H9 (cell line): ENCODE measurements around the gene UBALD1. TPM values are rescaled to one million over a fixed set of nuclear protein-coding genes. Genes with fewer than 3 reads are reported as not detected.

Experiments used
- DNase-seq: peaks from one replicate; pipeline ENCODE4 v3.0.0-alpha.2; 2017
- H2AFZ ChIP-seq: one replicate; pipeline ENCODE4 v1.6.1; 2013; ENCODE audit warnings: mild to moderate bottlenecking, low read length, control low read depth, moderate library complexity
- H2AK5ac ChIP-seq: 2 replicates; pipeline ENCODE4 v1.6.1; 2013; ENCODE audit warnings: low read length, control low read depth, mixed read lengths; ENCODE audit not compliant: insufficient read length
- H2BK120ac ChIP-seq: one replicate; pipeline ENCODE4 v1.6.1; 2013; ENCODE audit warnings: low read depth, mild to moderate bottlenecking, low read length, control low read depth, inconsistent platforms; ENCODE audit not compliant: poor library complexity, severe bottlenecking
- H2BK12ac ChIP-seq: 2 replicates; pipeline ENCODE4 v1.6.1; 2013; ENCODE audit warnings: low read length, control low read depth, mixed read lengths, low read depth; ENCODE audit not compliant: insufficient read length
- H2BK15ac ChIP-seq: 2 replicates; pipeline ENCODE4 v1.6.1; 2013; ENCODE audit warnings: low read depth, low read length, control low read depth
- H2BK20ac ChIP-seq: one replicate; pipeline ENCODE4 v1.6.1; 2013; ENCODE audit warnings: low read depth, mild to moderate bottlenecking, low read length, control low read depth, inconsistent platforms; ENCODE audit not compliant: poor library complexity, severe bottlenecking
- H2BK5ac ChIP-seq: 2 replicates; pipeline ENCODE4 v1.6.1; 2013; ENCODE audit warnings: low read length, control low read depth, mixed read lengths; ENCODE audit not compliant: insufficient read length
- H3K14ac ChIP-seq: 2 replicates; pipeline ENCODE4 v1.6.1; 2013; ENCODE audit warnings: low read length, control low read depth; ENCODE audit not compliant: insufficient read depth
- H3K18ac ChIP-seq: 2 replicates; pipeline ENCODE4 v1.6.1; 2013; ENCODE audit warnings: low read depth, mild to moderate bottlenecking, mixed read lengths, low read length, control low read depth; ENCODE audit not compliant: insufficient read length
- H3K23ac ChIP-seq: 2 replicates; pipeline ENCODE4 v1.6.1; 2013; ENCODE audit warnings: low read length, control low read depth, mixed read lengths, low read depth; ENCODE audit not compliant: insufficient read length
- H3K23me2 ChIP-seq: 2 replicates; pipeline ENCODE4 v1.6.1; 2013; ENCODE audit warnings: low read depth, mild to moderate bottlenecking, mixed read lengths, low read length, control low read depth; ENCODE audit not compliant: insufficient read length, poor library complexity, severe bottlenecking
- H3K27ac ChIP-seq: 2 replicates; pipeline ENCODE4 v1.5.1; 2013; ENCODE audit warnings: low read length, control low read depth, mixed read lengths, low read depth; ENCODE audit not compliant: insufficient read length
- H3K27me3 ChIP-seq: 2 replicates; pipeline ENCODE4 v1.6.1; 2013; ENCODE audit warnings: low read length, control low read depth, inconsistent platforms; ENCODE audit not compliant: insufficient read depth
- H3K4ac ChIP-seq: 2 replicates; pipeline ENCODE4 v1.6.1; 2013; ENCODE audit warnings: low read depth, mild to moderate bottlenecking, control low read depth, inconsistent platforms, low read length, moderate library complexity
- H3K4me1 ChIP-seq: 2 replicates; pipeline ENCODE4 v1.6.1; 2013; ENCODE audit warnings: low read length, control low read depth, inconsistent platforms; ENCODE audit not compliant: insufficient read depth
- H3K4me2 ChIP-seq: 2 replicates; pipeline ENCODE4 v1.6.1; 2013; ENCODE audit warnings: low read length, control low read depth, mixed read lengths; ENCODE audit not compliant: insufficient read length, insufficient read depth
- H3K56ac ChIP-seq: 2 replicates; pipeline ENCODE4 v1.6.1; 2013; ENCODE audit warnings: low read depth, mild to moderate bottlenecking, mixed read lengths, low read length, control low read depth; ENCODE audit not compliant: insufficient read length
- H3K79me1 ChIP-seq: 2 replicates; pipeline ENCODE4 v1.6.1; 2013; ENCODE audit warnings: low read depth, mild to moderate bottlenecking, moderate library complexity, low read length, control low read depth, inconsistent platforms; ENCODE audit not compliant: insufficient read depth, poor library complexity, severe bottlenecking
- H3K79me2 ChIP-seq: 2 replicates; pipeline ENCODE4 v1.6.1; 2013; ENCODE audit warnings: low read length, control low read depth, inconsistent platforms; ENCODE audit not compliant: insufficient read depth
- H3K9ac ChIP-seq: 2 replicates; pipeline ENCODE4 v1.6.1; 2013; ENCODE audit warnings: low read length, control low read depth, mixed read lengths; ENCODE audit not compliant: insufficient read length; ENCODE audit errors: extremely low read depth
- H3K9me3 ChIP-seq: one replicate; pipeline ENCODE4 v1.6.1; 2013; ENCODE audit warnings: low read depth, low read length, inconsistent platforms; ENCODE audit not compliant: control insufficient read depth
- H3T11ph ChIP-seq: one replicate; pipeline ENCODE4 v1.6.1; 2013; ENCODE audit warnings: mild to moderate bottlenecking, low read length, control low read depth, inconsistent platforms
- H4K20me1 ChIP-seq: one replicate; pipeline ENCODE4 v1.6.1; 2013; ENCODE audit not compliant: control insufficient read depth, insufficient read length, insufficient read depth
- H4K5ac ChIP-seq: 2 replicates; pipeline ENCODE4 v1.6.1; 2013; ENCODE audit warnings: low read depth, mild to moderate bottlenecking, mixed read lengths, low read length, control low read depth; ENCODE audit not compliant: insufficient read length
- H4K8ac ChIP-seq: replicated peaks from 2 replicates; pipeline ENCODE4 v1.6.1; 2013; ENCODE audit warnings: low read length, control low read depth, mixed read lengths, low read depth; ENCODE audit not compliant: insufficient read length
- H4K91ac ChIP-seq: 2 replicates; pipeline ENCODE4 v1.6.1; 2013; ENCODE audit warnings: low read depth, mild to moderate bottlenecking, moderate library complexity, mixed read lengths, low read length, control low read depth; ENCODE audit not compliant: insufficient read length
- H3K27ac Mint-ChIP-seq, 3 experiments: 2 replicates in 2 of 3; 3 replicates in 1 of 3; pipeline ENCODE4 v1.8.0; 2020 to 2021; ENCODE audit warnings: mixed read lengths in 3 of 3, mild to moderate bottlenecking in 1 of 3, moderate library complexity in 1 of 3
- H3K27me3 Mint-ChIP-seq: 2 replicates; pipeline ENCODE4 v1.8.0; 2021; ENCODE audit warnings: low read depth, mild to moderate bottlenecking, moderate library complexity, mixed read lengths
- H3K36me3 Mint-ChIP-seq, 3 experiments: 2 replicates in 2 of 3; 3 replicates in 1 of 3; pipeline ENCODE4 v1.8.0; 2020 to 2021; ENCODE audit warnings: low read depth in 3 of 3, mixed read lengths in 3 of 3; ENCODE audit not compliant: insufficient read depth in 1 of 3
- H3K4me1 Mint-ChIP-seq, 2 experiments: 2 replicates each; pipeline ENCODE4 v1.8.0; 2020; ENCODE audit warnings: mixed read lengths in 2 of 2
- H3K4me3 Mint-ChIP-seq, 2 experiments: 2 replicates in 1 of 2; 3 replicates in 1 of 2; pipeline ENCODE4 v1.8.0; 2020 to 2021; ENCODE audit warnings: mild to moderate bottlenecking in 2 of 2, mixed read lengths in 2 of 2, moderate library complexity in 1 of 2
- H3K9me3 Mint-ChIP-seq, 2 experiments: 2 replicates in 1 of 2; 3 replicates in 1 of 2; pipeline ENCODE4 v1.8.0; 2020; ENCODE audit warnings: mild to moderate bottlenecking in 2 of 2, mixed read lengths in 2 of 2, moderate library complexity in 1 of 2
- WGBS: extraction: QIAGEN DNeasy Blood & Tissue Kit; methylation state at CpG from one replicate; pipeline ENCODE4 v1.1.7; 2013; ENCODE audit warnings: missing lambda C conversion rate, low lambda C conversion rate, mixed read lengths; ENCODE audit not compliant: insufficient read length; ENCODE audit errors: extremely low coverage; 5-methylcytosine and 5-hydroxymethylcytosine counted together
- total RNA-seq: library from RNA; stranded (reverse); gene quantifications from 2 replicates; pipeline ENCODE4 v1.2.1, GENCODE V29; 2021
- TF ChIP-seq, protein P1 (sequence below): fragments of 200-600 bp; sonication (generic); conservative IDR thresholded peaks from 3 replicates; pipeline ENCODE4 v1.8.0; 2021; ENCODE audit warnings: antibody characterized with exemption, mild to moderate bottlenecking

The UBALD1 gene
- total RNA-seq, 1 experiment from 2014 or later = 80.9 TPM

DNA sequence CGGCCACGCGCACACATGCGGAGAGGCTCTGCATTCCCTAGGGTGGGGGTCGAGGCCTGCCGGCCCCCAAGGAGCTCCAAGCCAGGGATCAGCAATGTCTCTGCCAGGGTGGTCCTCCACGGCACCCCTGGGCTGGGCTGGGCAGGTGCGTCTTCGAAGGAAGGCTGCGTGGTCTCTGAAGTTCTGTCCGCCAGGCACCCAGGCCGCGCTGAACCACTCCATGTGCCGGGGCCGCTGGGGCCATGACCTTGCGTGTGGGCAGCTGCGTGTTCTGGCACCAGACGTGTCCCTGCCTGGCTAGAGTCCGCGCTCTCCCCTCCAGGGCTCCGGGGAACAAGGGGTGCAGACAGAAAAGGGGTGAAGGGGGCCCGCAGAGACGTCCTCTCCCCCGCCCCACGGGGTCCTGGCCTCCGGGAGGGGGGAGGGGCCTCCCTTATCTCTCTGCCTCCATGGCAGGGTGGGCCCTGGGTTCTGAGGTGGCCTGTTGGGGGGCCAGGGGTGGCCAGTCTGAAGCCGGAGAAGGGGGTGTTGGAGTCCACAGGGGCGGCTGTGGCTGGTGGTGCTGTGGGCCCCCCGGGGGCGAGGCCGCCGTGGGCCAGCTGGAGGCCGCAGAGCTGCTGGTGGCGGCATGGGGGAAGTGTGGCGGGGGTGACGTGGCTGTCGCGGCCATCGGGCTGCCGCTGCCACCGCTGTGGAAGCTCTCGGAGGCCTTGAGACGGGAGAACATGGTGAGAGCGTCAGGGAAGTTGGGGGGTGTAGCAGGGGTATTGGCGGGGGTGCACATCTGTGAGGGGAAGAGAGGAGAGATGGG is 5.3 kb downstream of the UBALD1 start:
- H3K4me2 ChIP-seq = no peak overlapping the region
- H3K4me3 Mint-ChIP-seq = no peak overlapping the region
- H3K27ac ChIP-seq = no peak overlapping the region
- H3K9ac ChIP-seq = no peak overlapping the region
- H4K91ac ChIP-seq = no peak overlapping the region
- no peak overlapping the region for H4K8ac ChIP-seq
- peaks cover 7% of the 10 kb centered on the region for H3K79me1 ChIP-seq
- no peak for DNase-seq
- no peak overlapping the region for H3K56ac ChIP-seq
- H4K5ac ChIP-seq = no peak overlapping the region
- H3K27ac Mint-ChIP-seq = no peak overlapping the region
- no peaks in the 10 kb centered on the region for H3K9me3 ChIP-seq
- H2BK20ac ChIP-seq = no peak overlapping the region
- no peak overlapping the region for H3K4ac ChIP-seq
- H2AK5ac ChIP-seq = no peak overlapping the region
- no CpG with 5 or more reads among the region's 45 CpGs for WGBS
- TF ChIP-seq, protein P1, sequence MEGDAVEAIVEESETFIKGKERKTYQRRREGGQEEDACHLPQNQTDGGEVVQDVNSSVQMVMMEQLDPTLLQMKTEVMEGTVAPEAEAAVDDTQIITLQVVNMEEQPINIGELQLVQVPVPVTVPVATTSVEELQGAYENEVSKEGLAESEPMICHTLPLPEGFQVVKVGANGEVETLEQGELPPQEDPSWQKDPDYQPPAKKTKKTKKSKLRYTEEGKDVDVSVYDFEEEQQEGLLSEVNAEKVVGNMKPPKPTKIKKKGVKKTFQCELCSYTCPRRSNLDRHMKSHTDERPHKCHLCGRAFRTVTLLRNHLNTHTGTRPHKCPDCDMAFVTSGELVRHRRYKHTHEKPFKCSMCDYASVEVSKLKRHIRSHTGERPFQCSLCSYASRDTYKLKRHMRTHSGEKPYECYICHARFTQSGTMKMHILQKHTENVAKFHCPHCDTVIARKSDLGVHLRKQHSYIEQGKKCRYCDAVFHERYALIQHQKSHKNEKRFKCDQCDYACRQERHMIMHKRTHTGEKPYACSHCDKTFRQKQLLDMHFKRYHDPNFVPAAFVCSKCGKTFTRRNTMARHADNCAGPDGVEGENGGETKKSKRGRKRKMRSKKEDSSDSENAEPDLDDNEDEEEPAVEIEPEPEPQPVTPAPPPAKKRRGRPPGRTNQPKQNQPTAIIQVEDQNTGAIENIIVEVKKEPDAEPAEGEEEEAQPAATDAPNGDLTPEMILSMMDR = no peak
- no peak overlapping the region for H3T11ph ChIP-seq
- H3K36me3 Mint-ChIP-seq = peaks cover 0 to 25% (median 6%) of the 10 kb centered on the region in 3 experiments; a peak in 4 of 7 replicates
- no peak overlapping the region for H3K23ac ChIP-seq
- H3K9me3 Mint-ChIP-seq = no peaks in the 10 kb centered on the region
- H3K14ac ChIP-seq = no peak overlapping the region; the same call in 1 of the 2 replicates
- H3K27me3 Mint-ChIP-seq = no peaks in the 10 kb centered on the region
- no peaks in the 10 kb centered on the region for H4K20me1 ChIP-seq
- no peaks in the 10 kb centered on the region for H3K27me3 ChIP-seq
- no peak overlapping the region for H3K18ac ChIP-seq
- peaks cover 20% of the 10 kb centered on the region; the same call in 1 of the 2 replicates for H3K79me2 ChIP-seq
- H2BK12ac ChIP-seq = no peak overlapping the region
- H3K23me2 ChIP-seq = peaks cover 8% of the 10 kb centered on the region
- no peak overlapping the region for H2AFZ ChIP-seq
- H2BK15ac ChIP-seq = no peak overlapping the region
- H2BK5ac ChIP-seq = no peak overlapping the region
- H2BK120ac ChIP-seq = no peak overlapping the region
- H3K4me1 Mint-ChIP-seq = peaks cover 10 to 14% of the 10 kb centered on the region in 2 experiments
- H3K4me1 ChIP-seq = no peaks in the 10 kb centered on the region
